ENCODE data around the gene MTG2. TPM values are rescaled to one million over a fixed set of nuclear protein-coding genes. Genes with fewer than 3 reads are reported as not detected.

MTG2 gene
- total RNA-seq, 1 donor from 2014 or later, result 14.9 TPM

GRCh38 chr20:62168061-62168460 lies 14.8 kb upstream of the MTG2 start:
- DNase-seq (ENCODE audit: low read depth), result no peak
- H3K4me3 ChIP-seq (ENCODE audit: low read depth, low read length), result no peak overlapping the region
- TF ChIP-seq CTCF (conservative IDR thresholded peaks at IDR 0.05; ENCODE audit: low read depth, low read length), result no peak

GRCh38 chr20:62168890-62169435 lies 13.9 kb upstream of the MTG2 start:
- DNase-seq (ENCODE audit: low read depth), result no peak
- no peak overlapping the region for H3K4me3 ChIP-seq (ENCODE audit: low read depth, low read length)
- no peak for TF ChIP-seq CTCF (conservative IDR thresholded peaks at IDR 0.05; ENCODE audit: low read depth, low read length)

DNA sequence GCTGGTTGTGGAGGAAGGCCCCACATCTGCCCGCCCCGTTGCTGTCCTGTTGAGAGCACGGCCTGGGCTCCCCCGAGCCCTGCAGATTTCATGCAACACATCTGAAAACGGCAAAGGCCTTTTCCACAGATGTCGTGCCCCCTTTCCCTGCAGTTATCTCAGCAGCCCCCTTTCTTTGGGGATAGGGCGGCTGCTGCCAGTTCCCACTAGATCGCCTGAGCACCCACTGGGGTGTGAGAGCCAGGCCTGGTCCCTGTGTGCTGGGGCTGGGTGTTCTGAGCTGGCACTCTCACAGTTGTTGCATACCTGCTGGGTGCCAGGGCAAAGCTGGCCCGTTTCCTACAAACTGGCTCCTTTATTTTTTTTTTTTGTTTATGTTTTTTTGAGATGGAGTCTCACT lies 12.3 kb upstream of the MTG2 start:
- DNase-seq (ENCODE audit: low read depth), result no peak
- no peak for TF ChIP-seq CTCF (conservative IDR thresholded peaks at IDR 0.05; ENCODE audit: low read depth, low read length)
- H3K4me3 ChIP-seq (ENCODE audit: low read depth, low read length), result no peak overlapping the region

DNA sequence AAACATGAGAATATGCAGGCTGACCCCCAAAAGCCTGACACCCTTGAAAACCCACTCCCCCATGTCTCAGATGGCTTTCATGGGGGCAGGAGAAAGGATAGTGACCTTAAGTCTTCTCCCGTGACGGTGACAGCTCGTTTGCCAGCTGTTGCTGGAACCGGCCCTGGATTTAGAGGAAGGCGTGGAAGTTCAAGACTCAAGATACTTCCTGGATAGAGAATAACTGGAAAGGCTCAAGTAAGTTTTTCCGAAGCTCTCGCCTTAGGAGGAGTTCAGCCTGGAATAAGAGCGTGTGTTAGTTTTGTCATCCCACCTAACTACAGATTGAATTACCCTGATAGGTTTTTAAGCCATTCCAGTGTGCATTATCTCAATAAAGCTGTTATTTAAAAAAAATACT lies 11.6 kb upstream of the MTG2 start:
- TF ChIP-seq CTCF (conservative IDR thresholded peaks at IDR 0.05; ENCODE audit: low read depth, low read length), result no peak
- no peak for DNase-seq (ENCODE audit: low read depth)
- no peak overlapping the region for H3K4me3 ChIP-seq (ENCODE audit: low read depth, low read length)

GRCh38 chr20:62172666-62173065 lies 10.2 kb upstream of the MTG2 start:
- TF ChIP-seq CTCF (conservative IDR thresholded peaks at IDR 0.05; ENCODE audit: low read depth, low read length), result no peak
- H3K4me3 ChIP-seq (ENCODE audit: low read depth, low read length), result no peak overlapping the region
- DNase-seq (ENCODE audit: low read depth), result no peak

GRCh38 chr20:62174021-62174804 lies 8.6 kb upstream of the MTG2 start:
- TF ChIP-seq CTCF (conservative IDR thresholded peaks at IDR 0.05; ENCODE audit: low read depth, low read length), result no peak

More at GRCh38 chr20:62174021-62174804, 8.6 kb upstream of the MTG2 start:
- no peak overlapping the region for H3K4me3 ChIP-seq (ENCODE audit: low read depth, low read length)
- DNase-seq (ENCODE audit: low read depth), result no peak

All from epithelial cell of proximal tubule (primary cell).